Dendritic cell treated with granulocyte-macrophage colony-stimulating factor and Interleukin-4, amounts not matched to agents 40 ng/mL and 50 ng/mL, for 4 days (primary cell): Measurements from ENCODE around the gene ACTMAP.

Experiments used
- H3K27ac Mint-ChIP-seq: one replicate; pipeline ENCODE4 v1.8.0; 2022; ENCODE audit warnings: mild to moderate bottlenecking, mixed read lengths
- H3K27me3 Mint-ChIP-seq: one replicate; pipeline ENCODE4 v1.8.0; 2022; ENCODE audit warnings: mild to moderate bottlenecking, mixed read lengths
- H3K36me3 Mint-ChIP-seq: one replicate; pipeline ENCODE4 v1.8.0; 2022; ENCODE audit warnings: low read depth, mixed read lengths
- H3K4me1 Mint-ChIP-seq: one replicate; pipeline ENCODE4 v1.8.0; 2022; ENCODE audit warnings: low read depth, mixed read lengths
- H3K4me3 Mint-ChIP-seq: one replicate; pipeline ENCODE4 v1.8.0; 2022; ENCODE audit warnings: mild to moderate bottlenecking, moderate library complexity, mixed read lengths
- H3K9me3 Mint-ChIP-seq: one replicate; pipeline ENCODE4 v1.8.0; 2022; ENCODE audit warnings: mixed read lengths
- intact Hi-C: fragments of 100-400 bp; cut with micrococcal nuclease; formaldehyde crosslinking; loops from one replicate; pipeline ENCODE4 v1.15.0; 2022

The ACTMAP gene

GRCh38 chr19:40744554-40745401 is 5.5 kb downstream of the ACTMAP start:
- H3K9me3 Mint-ChIP-seq, result no peaks in the 10 kb centered on the region
- intact Hi-C loops, result no loop called here
- H3K36me3 Mint-ChIP-seq, result peaks cover 34% of the 10 kb centered on the region

GRCh38 chr19:40743926-40744325 is 6.4 kb downstream of the ACTMAP start:
- Mint-ChIP-seq H3K9me3 (no peaks in the 10 kb centered on the region), H3K27me3 (no peaks in the 10 kb centered on the region), H3K36me3 (peaks cover 42% of the 10 kb centered on the region), H3K4me3 (no peak overlapping the region), H3K4me1 (peaks cover 48% of the 10 kb centered on the region), H3K27ac (no peak overlapping the region)
- intact Hi-C loops, result no loop called here

More at GRCh38 chr19:40744554-40745401, 5.5 kb downstream of the ACTMAP start:
- Mint-ChIP-seq H3K27ac (peak overlapping the region; percentile 33), H3K4me3 (no peak overlapping the region), H3K4me1 (peaks cover 57% of the 10 kb centered on the region), H3K27me3 (no peaks in the 10 kb centered on the region)

- H3K4me1 Mint-ChIP-seq, result peaks cover 38% of the 10 kb centered on the region
- no peaks in the 10 kb centered on the region for H3K9me3 Mint-ChIP-seq
- intact Hi-C loops, result no loop called here
- peaks cover 52% of the 10 kb centered on the region for H3K36me3 Mint-ChIP-seq
- H3K27me3 Mint-ChIP-seq, result no peaks in the 10 kb centered on the region
- peak overlapping the region; percentile 56 for H3K27ac Mint-ChIP-seq
- H3K4me3 Mint-ChIP-seq, result no peak overlapping the region
These were observed 7.4 kb downstream of the ACTMAP start for GRCh38 chr19:40742886-40743285.

GRCh38 chr19:40742477-40742876 is 7.8 kb downstream of the ACTMAP start:
- intact Hi-C loops, result no loop called here
- Mint-ChIP-seq H3K27ac (peak overlapping the region; percentile 56), H3K4me1 (peaks cover 36% of the 10 kb centered on the region), H3K4me3 (no peak overlapping the region), H3K27me3 (no peaks in the 10 kb centered on the region), H3K9me3 (no peaks in the 10 kb centered on the region), H3K36me3 (peaks cover 57% of the 10 kb centered on the region)

- peaks cover 36% of the 10 kb centered on the region for H3K4me1 Mint-ChIP-seq
- H3K27ac Mint-ChIP-seq, result peak overlapping the region; percentile 56
- no peak overlapping the region for H3K4me3 Mint-ChIP-seq
- intact Hi-C loops, result no loop called here
- H3K36me3 Mint-ChIP-seq, result peaks cover 64% of the 10 kb centered on the region
- H3K27me3 Mint-ChIP-seq, result no peaks in the 10 kb centered on the region
- no peaks in the 10 kb centered on the region for H3K9me3 Mint-ChIP-seq
These were observed 8.5 kb downstream of the ACTMAP start for GRCh38 chr19:40741527-40742390.

- Mint-ChIP-seq H3K4me1 (peaks cover 31% of the 10 kb centered on the region), H3K27ac (peak overlapping the region; percentile 56), H3K4me3 (no peak overlapping the region), H3K9me3 (no peaks in the 10 kb centered on the region), H3K36me3 (peaks cover 74% of the 10 kb centered on the region), H3K27me3 (no peaks in the 10 kb centered on the region)
- intact Hi-C loops, result no loop called here
These were observed 9.5 kb downstream of the ACTMAP start for GRCh38 chr19:40740747-40741146.

- Mint-ChIP-seq H3K4me1 (peaks cover 26% of the 10 kb centered on the region), H3K27me3 (no peaks in the 10 kb centered on the region), H3K27ac (no peak overlapping the region), H3K9me3 (no peaks in the 10 kb centered on the region), H3K36me3 (peaks cover 80% of the 10 kb centered on the region), H3K4me3 (no peak overlapping the region)
- intact Hi-C loops, result no loop called here
These were observed 10.2 kb downstream of the ACTMAP start for GRCh38 chr19:40739871-40740703.

- intact Hi-C loops, result no loop called here
- no peak overlapping the region for H3K4me3 Mint-ChIP-seq
- H3K4me1 Mint-ChIP-seq, result peaks cover 19% of the 10 kb centered on the region
- no peak overlapping the region for H3K27ac Mint-ChIP-seq
- H3K9me3 Mint-ChIP-seq, result no peaks in the 10 kb centered on the region
- H3K36me3 Mint-ChIP-seq, result peaks cover 89% of the 10 kb centered on the region
- no peaks in the 10 kb centered on the region for H3K27me3 Mint-ChIP-seq
These were observed 11.0 kb downstream of the ACTMAP start for GRCh38 chr19:40739030-40739839.

- Mint-ChIP-seq H3K4me1 (peaks cover 17% of the 10 kb centered on the region), H3K36me3 (peaks cover 90% of the 10 kb centered on the region), H3K27me3 (no peaks in the 10 kb centered on the region), H3K27ac (no peak overlapping the region), H3K4me3 (no peak overlapping the region), H3K9me3 (no peaks in the 10 kb centered on the region)
- intact Hi-C loops, result no loop called here
These were observed 13.1 kb downstream of the ACTMAP start for GRCh38 chr19:40737102-40737644.

- H3K27me3 Mint-ChIP-seq, result no peaks in the 10 kb centered on the region
- intact Hi-C loops, result no loop called here
- peaks cover 12% of the 10 kb centered on the region for H3K4me1 Mint-ChIP-seq
- peaks cover 94% of the 10 kb centered on the region for H3K36me3 Mint-ChIP-seq
- no peaks in the 10 kb centered on the region for H3K9me3 Mint-ChIP-seq
- no peak overlapping the region for H3K27ac Mint-ChIP-seq
- H3K4me3 Mint-ChIP-seq, result no peak overlapping the region
These were observed 13.6 kb downstream of the ACTMAP start for GRCh38 chr19:40736661-40737060.

- Mint-ChIP-seq H3K27ac (no peak overlapping the region), H3K36me3 (peaks cover 100% of the 10 kb centered on the region), H3K9me3 (no peaks in the 10 kb centered on the region), H3K4me1 (no peaks in the 10 kb centered on the region), H3K4me3 (no peak overlapping the region), H3K27me3 (no peaks in the 10 kb centered on the region)
- intact Hi-C loops, result no loop called here
These were observed 15.1 kb downstream of the ACTMAP start for GRCh38 chr19:40735013-40735771.

GRCh38 chr19:40733149-40733548 is 17.1 kb downstream of the ACTMAP start:
- Mint-ChIP-seq H3K36me3 (peaks cover 100% of the 10 kb centered on the region), H3K27me3 (no peaks in the 10 kb centered on the region), H3K9me3 (no peaks in the 10 kb centered on the region), H3K4me1 (no peaks in the 10 kb centered on the region), H3K27ac (no peak overlapping the region), H3K4me3 (no peak overlapping the region)
- intact Hi-C loops, result no loop called here
